ENCODE results near the gene TBCCD1. TPM values are rescaled to one million over a fixed set of nuclear protein-coding genes. Genes with fewer than 3 reads are reported as not detected.

Gene TBCCD1
- total RNA-seq, 2 donors from 2014 or later, result 10.4 to 14.3 TPM

DNA sequence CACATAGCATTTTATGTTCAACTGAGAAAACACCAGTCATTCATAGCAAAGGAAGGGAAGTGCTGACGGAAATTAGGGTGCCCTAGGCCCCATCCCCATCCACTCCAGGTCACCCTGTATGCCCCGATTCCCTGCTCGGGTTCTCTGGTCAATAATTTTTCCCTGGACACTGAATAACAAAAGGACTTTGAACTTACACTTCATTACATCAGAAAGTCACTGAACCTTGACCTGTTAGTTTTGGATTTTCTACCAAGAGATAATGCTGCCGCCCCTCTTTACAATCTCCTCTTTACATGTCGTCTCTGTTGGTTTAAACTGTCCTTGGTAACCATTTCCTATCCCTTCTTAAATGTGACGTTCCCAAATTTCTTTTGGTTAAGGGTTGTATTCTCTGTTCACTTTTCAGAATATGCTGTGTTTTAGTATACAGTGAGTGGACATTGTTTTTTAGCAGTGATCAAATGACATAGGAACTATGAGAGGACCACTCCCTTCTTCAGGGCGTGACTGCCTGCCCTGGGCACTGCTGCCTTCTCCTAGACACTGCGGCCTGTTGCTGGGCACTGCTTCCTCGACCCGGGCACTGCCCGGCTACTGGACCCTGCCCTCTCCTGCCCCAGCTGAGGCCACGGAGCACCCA is 32.1 kb upstream of the TBCCD1 start:
- DNase-seq, result no peak
- no peaks in the 10 kb centered on the region for H3K27me3 ChIP-seq
- no peak overlapping the region for H3K27ac ChIP-seq
- no peak overlapping the region for H3K4me3 ChIP-seq
- H3K36me3 ChIP-seq, result no peaks in the 10 kb centered on the region
- H3K9me3 ChIP-seq, result no peaks in the 10 kb centered on the region
- intact Hi-C loops (cut with DNase I), result no loop called here
- no peaks in the 10 kb centered on the region for H3K4me1 ChIP-seq
- H3K9ac ChIP-seq (ENCODE audit: low read depth in 2 of 2, low read length in 2 of 2), result no peak overlapping the region
- no peak for TF ChIP-seq CTCF (IDR thresholded peaks at IDR 0.05)

DNA sequence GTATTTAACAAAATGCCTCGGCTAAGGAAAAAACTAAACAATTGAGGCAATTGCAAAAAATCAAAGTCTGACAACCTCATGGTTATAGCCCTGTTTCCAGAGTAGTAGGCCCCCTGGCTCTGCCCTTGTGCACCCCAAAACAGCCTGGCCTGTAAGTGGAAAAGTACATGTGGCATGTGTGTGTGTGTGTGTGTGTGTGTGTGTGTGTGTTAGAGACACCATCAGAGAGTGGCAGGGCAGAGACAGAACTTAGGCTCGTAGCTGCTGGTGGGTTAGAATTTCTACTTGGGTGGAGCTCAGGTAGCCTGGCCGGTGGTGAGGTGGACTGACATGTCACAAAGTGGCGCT is 31.6 kb upstream of the TBCCD1 start:
- Histone ChIP-seq H3K4me1 (no peaks in the 10 kb centered on the region), H3K36me3 (no peaks in the 10 kb centered on the region), H3K27ac (no peak overlapping the region), H3K9me3 (no peaks in the 10 kb centered on the region), H3K9ac (ENCODE audit: low read depth in 2 of 2, low read length in 2 of 2) (no peak overlapping the region), H3K4me3 (no peak overlapping the region), H3K27me3 (no peaks in the 10 kb centered on the region)
- intact Hi-C loops (cut with DNase I), result no loop called here
- no peak for TF ChIP-seq CTCF (IDR thresholded peaks at IDR 0.05)
- no peak for DNase-seq

- Histone ChIP-seq H3K27me3 (no peaks in the 10 kb centered on the region), H3K4me3 (no peak overlapping the region), H3K27ac (no peak overlapping the region), H3K4me1 (no peaks in the 10 kb centered on the region), H3K36me3 (no peaks in the 10 kb centered on the region), H3K9me3 (no peaks in the 10 kb centered on the region), H3K9ac (ENCODE audit: low read depth in 2 of 2, low read length in 2 of 2) (no peak overlapping the region)
- TF ChIP-seq CTCF (IDR thresholded peaks at IDR 0.05), result no peak
- intact Hi-C loops (cut with DNase I), result no loop called here
- no peak for DNase-seq
Measured at GRCh38 chr3:186598108-186598784, 31.1 kb upstream of the TBCCD1 start.

- Histone ChIP-seq H3K4me1 (no peaks in the 10 kb centered on the region), H3K27ac (no peak overlapping the region), H3K4me3 (no peak overlapping the region), H3K9ac (ENCODE audit: low read depth in 2 of 2, low read length in 2 of 2) (no peak overlapping the region), H3K9me3 (no peaks in the 10 kb centered on the region), H3K27me3 (no peaks in the 10 kb centered on the region), H3K36me3 (no peaks in the 10 kb centered on the region)
- intact Hi-C loops (cut with DNase I), result no loop called here
- no peak for DNase-seq
- TF ChIP-seq CTCF (IDR thresholded peaks at IDR 0.05), result no peak
Measured at GRCh38 chr3:186596568-186597287, 29.6 kb upstream of the TBCCD1 start.

DNA sequence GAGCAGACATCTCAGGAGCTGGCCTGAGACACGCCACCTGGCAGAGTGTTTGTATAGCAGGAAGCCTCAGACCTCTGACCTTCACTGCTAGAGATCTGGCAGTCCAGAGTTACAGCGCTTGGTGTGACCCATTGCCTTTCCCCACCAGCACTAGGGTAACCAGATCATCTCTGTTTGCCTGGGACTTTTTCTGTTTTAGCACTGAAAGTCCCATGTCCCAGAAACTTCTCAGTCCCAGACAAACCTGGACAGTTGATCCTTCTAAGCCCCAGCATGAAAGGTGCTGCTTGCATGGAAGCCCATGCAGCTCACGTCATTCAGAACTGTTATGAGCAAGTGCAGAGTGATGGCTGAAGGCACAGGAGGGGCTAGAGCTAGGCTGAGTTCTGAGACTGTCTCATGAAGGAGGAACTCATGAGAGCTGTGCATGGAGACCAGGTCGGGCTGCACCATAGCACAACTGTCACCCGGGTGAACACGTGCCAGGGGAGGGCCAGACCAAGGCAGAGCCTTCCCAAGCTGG is 27.5 kb upstream of the TBCCD1 start:
- DNase-seq, result no peak
- Histone ChIP-seq H3K4me3 (no peak overlapping the region), H3K36me3 (no peaks in the 10 kb centered on the region), H3K9me3 (no peaks in the 10 kb centered on the region), H3K4me1 (no peaks in the 10 kb centered on the region), H3K27me3 (no peaks in the 10 kb centered on the region), H3K9ac (ENCODE audit: low read depth in 2 of 2, low read length in 2 of 2) (no peak overlapping the region), H3K27ac (no peak overlapping the region)
- intact Hi-C loops (cut with DNase I), result no loop called here
- no peak for TF ChIP-seq CTCF (IDR thresholded peaks at IDR 0.05)

Measured in colonic mucosa (tissue), 4 donors.